ENCODE measurements around the gene SLC12A4.
"Not testable (repeated sequence)": the region's sequence is repeated elsewhere in the genome, so short reads cannot be mapped to it uniquely, and the experiment has no call there.

- not testable (repeated sequence) for TF ChIP-seq POLR2AphosphoS5, POLR2A (IDR thresholded peaks at IDR 0.05)
These were observed 30.6 kb upstream of the SLC12A4 start, which contains the start of gene DPEP2 for GRCh38 chr16:67998779-67999688.

All from suprapubic skin (tissue), 4 donors.